HepG2 (cell line): ENCODE measurements around the gene BANP. TPM values are rescaled to one million over a fixed set of nuclear protein-coding genes. Genes with fewer than 3 reads are reported as not detected.

Source experiments
- CBX2 ChIP-seq, 2 experiments: fragments of 200-600 bp in 1 of 2; sonication (generic); formaldehyde crosslinking in 1 of 2; IDR thresholded peaks; 2 replicates each; pipeline versions ENCODE4 v1.7.0 to v1.8.1; 2018 to 2022; ENCODE audit warnings: low read depth in 2 of 2, low read length in 1 of 2, mild to moderate bottlenecking in 1 of 2, missing genetic modification reagents in 1 of 2
- NFE2L1 ChIP-seq: sonication (generic); formaldehyde crosslinking; IDR thresholded peaks from 2 replicates; pipeline ENCODE4 v1.4.0; 2020; ENCODE audit warnings: missing genetic modification reagents, mild to moderate bottlenecking, borderline replicate concordance
- NFYC ChIP-seq: IDR thresholded peaks from 2 replicates; pipeline ENCODE4 v1.6.1; 2016; ENCODE audit warnings: missing genetic modification reagents, missing compliant biosample characterization
- PCBP2 ChIP-seq: fragments of 200-400 bp; formaldehyde crosslinking; optimal IDR thresholded peaks from 2 replicates; pipeline ENCODE3; 2018; ENCODE audit warnings: low read length, low read depth; ENCODE audit not compliant: poor library complexity, severe bottlenecking
- SALL1 ChIP-seq: sonication (generic); formaldehyde crosslinking; IDR thresholded peaks from 2 replicates; pipeline ENCODE4 v1.8.0; 2022; ENCODE audit warnings: mild to moderate bottlenecking, missing genetic modification reagents
- TEAD2 ChIP-seq: sonication (generic); formaldehyde crosslinking; IDR thresholded peaks from 2 replicates; pipeline ENCODE4 v1.9.0; 2021; ENCODE audit warnings: missing genetic modification reagents
- THYN1 ChIP-seq: sonication (generic); formaldehyde crosslinking; IDR thresholded peaks from 2 replicates; pipeline ENCODE4 v1.8.1; 2023; ENCODE audit warnings: low read depth, mild to moderate bottlenecking, moderate library complexity, missing genetic modification reagents, borderline replicate concordance
- ZFP62 ChIP-seq: sonication (generic); formaldehyde crosslinking; IDR thresholded peaks from 2 replicates; pipeline ENCODE4 v1.4.0; 2020; ENCODE audit warnings: missing genetic modification reagents
- ZNF550 ChIP-seq: sonication (generic); formaldehyde crosslinking; IDR thresholded peaks from 2 replicates; pipeline ENCODE4 v1.4.0; 2020; ENCODE audit warnings: mild to moderate bottlenecking, missing genetic modification reagents, borderline replicate concordance
- polyA plus RNA-seq, 8 experiments: library from polyadenylated mRNA; depleted of rRNA in 3 of 8; stranded (reverse) in 7 of 8; unstranded in 1 of 8; fragments of >200 nt; fragmentation: Illumina TruSeq in 4 of 8; extraction: Trizol in 4 of 8; gene quantifications; 2 replicates each; pipeline versions ENCODE4 v1.2.1 to v1.2.3, GENCODE V29; 2011 to 2016; ENCODE audit warnings: low read depth in 4 of 8, missing spikeins in 1 of 8, mixed read lengths in 1 of 8; ENCODE audit not compliant: insufficient read depth in 1 of 8
- total RNA-seq, 5 experiments: library from RNA; depleted of rRNA; stranded (reverse); fragments of >200 nt; fragmentation: Illumina TruSeq; extraction: Trizol; gene quantifications; 2 replicates each; pipeline ENCODE4 v1.2.3, GENCODE V29; 2016; ENCODE audit warnings: low read depth in 1 of 5
- TF ChIP-seq, protein P1 (sequence below): IDR thresholded peaks from 2 replicates; pipeline ENCODE4 v1.6.1; 2016; ENCODE audit warnings: missing compliant biosample characterization, missing genetic modification reagents, borderline replicate concordance
- TF ChIP-seq, protein P2 (sequence below): sonication (generic); formaldehyde crosslinking; IDR thresholded peaks from 2 replicates; pipeline ENCODE4 v1.4.0; 2020; ENCODE audit warnings: missing genetic modification reagents, borderline replicate concordance

The BANP gene
- total and polyA plus RNA-seq, 2 of the 13 experiments (the other 11 are each of a cell fraction or from before 2014, with no cell fraction given) = 20.2 to 23.8 TPM

- TF ChIP-seq, protein P1, sequence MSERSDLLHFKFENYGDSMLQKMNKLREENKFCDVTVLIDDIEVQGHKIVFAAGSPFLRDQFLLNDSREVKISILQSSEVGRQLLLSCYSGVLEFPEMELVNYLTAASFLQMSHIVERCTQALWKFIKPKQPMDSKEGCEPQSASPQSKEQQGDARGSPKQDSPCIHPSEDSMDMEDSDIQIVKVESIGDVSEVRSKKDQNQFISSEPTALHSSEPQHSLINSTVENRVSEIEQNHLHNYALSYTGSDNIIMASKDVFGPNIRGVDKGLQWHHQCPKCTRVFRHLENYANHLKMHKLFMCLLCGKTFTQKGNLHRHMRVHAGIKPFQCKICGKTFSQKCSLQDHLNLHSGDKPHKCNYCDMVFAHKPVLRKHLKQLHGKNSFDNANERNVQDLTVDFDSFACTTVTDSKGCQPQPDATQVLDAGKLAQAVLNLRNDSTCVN (CRISPR knock-in tag) = peak; percentile 93
- TF ChIP-seq THYN1 (CRISPR knock-in tag) = no peak
- peak; percentile 98 for TF ChIP-seq SALL1
- no peak for TF ChIP-seq ZNF550 (CRISPR knock-in tag)
- TF ChIP-seq, protein P2, sequence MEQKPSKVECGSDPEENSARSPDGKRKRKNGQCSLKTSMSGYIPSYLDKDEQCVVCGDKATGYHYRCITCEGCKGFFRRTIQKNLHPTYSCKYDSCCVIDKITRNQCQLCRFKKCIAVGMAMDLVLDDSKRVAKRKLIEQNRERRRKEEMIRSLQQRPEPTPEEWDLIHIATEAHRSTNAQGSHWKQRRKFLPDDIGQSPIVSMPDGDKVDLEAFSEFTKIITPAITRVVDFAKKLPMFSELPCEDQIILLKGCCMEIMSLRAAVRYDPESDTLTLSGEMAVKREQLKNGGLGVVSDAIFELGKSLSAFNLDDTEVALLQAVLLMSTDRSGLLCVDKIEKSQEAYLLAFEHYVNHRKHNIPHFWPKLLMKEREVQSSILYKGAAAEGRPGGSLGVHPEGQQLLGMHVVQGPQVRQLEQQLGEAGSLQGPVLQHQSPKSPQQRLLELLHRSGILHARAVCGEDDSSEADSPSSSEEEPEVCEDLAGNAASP = peak; percentile 97
- no peak for TF ChIP-seq ZFP62 (CRISPR knock-in tag)
- no peak for TF ChIP-seq NFE2L1
- TF ChIP-seq TEAD2 (CRISPR knock-in tag) = no peak
- TF ChIP-seq CBX2 (IDR thresholded peaks at IDR 0.05; ENCODE audit: low read depth, low read length) = no peak
- no peak; the same call in 1 of the 2 replicates for TF ChIP-seq CBX2 (CRISPR knock-in tag; IDR thresholded peaks at IDR 0.05; ENCODE audit: low read depth)
- TF ChIP-seq NFYC (CRISPR knock-in tag) = peak; percentile 55; the same call in 1 of the 2 replicates
- TF ChIP-seq PCBP2 = no peak
Measured at GRCh38 chr16:87936375-87937230, 14.6 kb upstream of the BANP start, which contains the start of gene CA5A (continued).
